Natural killer cell treated with Interleukin-12 subunit alpha and Interleukin-12 subunit beta and Interleukin-15 and Interleukin-18, amount 100 ng/mL, for 72 hours (primary cell): Measurements from ENCODE around the gene OAS2. TPM values are rescaled to one million over a fixed set of nuclear protein-coding genes. Genes with fewer than 3 reads are reported as not detected.

Experiments
- ATAC-seq, 2 donors: fragments of 150-1000 bp; cut with Tn5 transposase in 1 of 2; sonication (Bioruptor Pico), chemical (Tn5 transposase) in 1 of 2; 2 replicates each; pipeline ENCODE4 v1.10.0; 2021
- DNase-seq: peaks from one replicate; pipeline ENCODE4 v3.0.0; 2022; ENCODE audit warnings: low spot score
- H3K27ac Mint-ChIP-seq, 2 donors: 1 replicate in 1 of 2; 2 replicates in 1 of 2; pipeline ENCODE4 v1.8.0; 2022; ENCODE audit warnings: mixed read lengths in 2 of 2, mild to moderate bottlenecking in 1 of 2, moderate library complexity in 1 of 2
- H3K27me3 Mint-ChIP-seq, 2 donors: 1 replicate in 1 of 2; 2 replicates in 1 of 2; pipeline ENCODE4 v1.8.0; 2022; ENCODE audit warnings: mixed read lengths in 2 of 2
- H3K36me3 Mint-ChIP-seq: one replicate; pipeline ENCODE4 v1.8.0; 2022; ENCODE audit warnings: mixed read lengths
- H3K4me1 Mint-ChIP-seq, 2 donors: 1 replicate in 1 of 2; 2 replicates in 1 of 2; pipeline ENCODE4 v1.8.0; 2022; ENCODE audit warnings: low read depth in 2 of 2, mixed read lengths in 2 of 2, mild to moderate bottlenecking in 1 of 2
- H3K4me3 Mint-ChIP-seq: one replicate; pipeline ENCODE4 v1.8.0; 2022; ENCODE audit warnings: mixed read lengths
- H3K9me3 Mint-ChIP-seq: 2 replicates; pipeline ENCODE4 v1.8.0; 2022; ENCODE audit warnings: mixed read lengths
- total RNA-seq, 2 donors: library from RNA; stranded (reverse); gene quantifications; one replicate each; pipeline ENCODE4 v1.2.3, GENCODE V29; 2022

OAS2 gene
- total RNA-seq, 2 donors from 2014 or later = 59.2 to 69.7 TPM

GRCh38 chr12:113054948-113055486 is 76.7 kb downstream of the OAS2 start:
- Mint-ChIP-seq H3K4me3 (no peak overlapping the region), H3K9me3 (no peaks in the 10 kb centered on the region), H3K36me3 (no peaks in the 10 kb centered on the region), H3K27me3 (peaks cover 5 to 8% of the 10 kb centered on the region in 2 donors), H3K27ac (no peak overlapping the region), H3K4me1 (no peaks in the 10 kb centered on the region)
- DNase-seq = peak; percentile 34
- no peak for ATAC-seq

GRCh38 chr12:113055594-113056380 is 77.5 kb downstream of the OAS2 start:
- Mint-ChIP-seq H3K27me3 (peaks cover 0 to 8% of the 10 kb centered on the region in 2 donors), H3K9me3 (no peaks in the 10 kb centered on the region), H3K4me3 (peak overlapping the region; percentile 14), H3K27ac (no peak overlapping the region), H3K36me3 (no peaks in the 10 kb centered on the region), H3K4me1 (no peaks in the 10 kb centered on the region)
- DNase-seq = peak; percentile 20
- ATAC-seq = no peak

- Mint-ChIP-seq H3K9me3 (no peaks in the 10 kb centered on the region), H3K4me3 (peak overlapping the region; percentile 14), H3K36me3 (no peaks in the 10 kb centered on the region), H3K27me3 (peaks cover 0 to 8% of the 10 kb centered on the region in 2 donors), H3K27ac (no peak overlapping the region), H3K4me1 (no peaks in the 10 kb centered on the region)
- ATAC-seq (no peak), DNase-seq (no peak)
Observed at GRCh38 chr12:113056381-113056630, 78.0 kb downstream of the OAS2 start.

GRCh38 chr12:113056631-113057488 is 78.5 kb downstream of the OAS2 start, which contains the start of gene DTX1:
DTX1 (plus strand) TSS chr12:113056730; CDS start chr12:113058193, 1,463 bp downstream.
- no peak within 1 kb of the TSS for H3K27ac Mint-ChIP-seq
- ATAC-seq (no peak), DNase-seq (peak; percentile 58)
- no peaks in the 10 kb centered on the region for H3K36me3 Mint-ChIP-seq
- no peaks in the 10 kb centered on the region for H3K9me3 Mint-ChIP-seq
- H3K4me3 Mint-ChIP-seq = peak within 1 kb of the TSS; percentile 14
- H3K4me1 Mint-ChIP-seq = no peaks in the 10 kb centered on the region
- H3K27me3 Mint-ChIP-seq = peaks cover 0 to 8% of the 10 kb centered on the region in 2 donors

- Mint-ChIP-seq H3K27ac (no peak overlapping the region), H3K27me3 (peaks cover 0 to 8% of the 10 kb centered on the region in 2 donors), H3K9me3 (no peaks in the 10 kb centered on the region), H3K4me1 (no peaks in the 10 kb centered on the region), H3K36me3 (no peaks in the 10 kb centered on the region), H3K4me3 (no peak overlapping the region)
- ATAC-seq (no peak), DNase-seq (no peak)
Observed at GRCh38 chr12:113057565-113058485, 79.5 kb downstream of the OAS2 start.

GRCh38 chr12:113058553-113058952 is 80.2 kb downstream of the OAS2 start:
- Mint-ChIP-seq H3K36me3 (no peaks in the 10 kb centered on the region), H3K4me1 (no peaks in the 10 kb centered on the region), H3K27me3 (peaks cover 0 to 5% of the 10 kb centered on the region in 2 donors), H3K4me3 (no peak overlapping the region), H3K27ac (no peak overlapping the region), H3K9me3 (no peaks in the 10 kb centered on the region)
- ATAC-seq (no peak), DNase-seq (no peak)

GRCh38 chr12:113059071-113059595 is 80.8 kb downstream of the OAS2 start:
- Mint-ChIP-seq H3K4me3 (no peak overlapping the region), H3K27me3 (peaks cover 0 to 3% of the 10 kb centered on the region in 2 donors), H3K9me3 (no peaks in the 10 kb centered on the region), H3K27ac (no peak overlapping the region), H3K4me1 (no peaks in the 10 kb centered on the region), H3K36me3 (no peaks in the 10 kb centered on the region)
- ATAC-seq = peak in 1 of 2 donors; percentile 37
- DNase-seq = no peak

- peaks cover 0 to 8% of the 10 kb centered on the region in 2 donors for H3K27me3 Mint-ChIP-seq
- no peak overlapping the region for H3K4me3 Mint-ChIP-seq
- H3K9me3 Mint-ChIP-seq = no peaks in the 10 kb centered on the region
Observed at GRCh38 chr12:113060336-113060960, 82.1 kb downstream of the OAS2 start.

GRCh38 chr12:113061061-113061694 is 82.9 kb downstream of the OAS2 start:
- H3K27ac Mint-ChIP-seq = no peak overlapping the region
- no peak overlapping the region for H3K4me3 Mint-ChIP-seq
- DNase-seq = no peak
- H3K36me3 Mint-ChIP-seq = no peaks in the 10 kb centered on the region
- H3K4me1 Mint-ChIP-seq = peaks cover 0 to 2% of the 10 kb centered on the region in 2 donors
- H3K9me3 Mint-ChIP-seq = no peaks in the 10 kb centered on the region
- peaks cover 0 to 6% of the 10 kb centered on the region in 2 donors for H3K27me3 Mint-ChIP-seq
- no peak for ATAC-seq

More at GRCh38 chr12:113060336-113060960, 82.1 kb downstream of the OAS2 start:
- ATAC-seq (no peak), DNase-seq (no peak)
- H3K27ac Mint-ChIP-seq = no peak overlapping the region
- peaks cover 0 to 2% of the 10 kb centered on the region in 2 donors for H3K4me1 Mint-ChIP-seq
- H3K36me3 Mint-ChIP-seq = no peaks in the 10 kb centered on the region

Other genes starting within 250 kb of the OAS2 start
- gene RPH3A, start 186.8 kb upstream of the OAS2 start, total RNA-seq = not detected
- gene OAS1, start 71.6 kb upstream of the OAS2 start, total RNA-seq = 1 to 10 TPM; 2.8 to 4.7 TPM
- gene OAS3, start 40.0 kb upstream of the OAS2 start, total RNA-seq = 10 to 100 TPM; 20.1 to 22.5 TPM
- gene DTX1, start 78.2 kb downstream of the OAS2 start, total RNA-seq = 1 to 10 TPM in 1 of 2 donors, not detected in 1; 1.2 TPM
- not detected for gene RASAL1, start 157.2 kb downstream of the OAS2 start, total RNA-seq
- under 1 TPM in 1 of 2 donors, not detected in 1; 0.28 TPM for gene CFAP73, start 171.2 kb downstream of the OAS2 start, total RNA-seq
- gene DDX54, start 207.0 kb downstream of the OAS2 start, total RNA-seq = 100 to 1,000 TPM in 1 of 2 donors, 10 to 100 TPM in 1; 85.8 to 143 TPM
- 10 to 100 TPM; 19.6 to 27.3 TPM for gene RITA1, start 207.2 kb downstream of the OAS2 start, total RNA-seq
- 10 to 100 TPM; 14.1 to 43.6 TPM for gene TPCN1, start 242.9 kb downstream of the OAS2 start, total RNA-seq